Natural killer cell (primary cell): ENCODE data around the gene ANXA5. TPM values are rescaled to one million over a fixed set of nuclear protein-coding genes. Genes with fewer than 3 reads are reported as not detected.
A peak's percentile ranks its signal among the peaks of the same experiment; 100 is the strongest.

ENCODE experiments used
- ATAC-seq, 3 donors: fragments of 150-1000 bp in 2 of 3; fragments of 200-7000 bp in 1 of 3; cut with Tn5 transposase; 1 replicate in 1 of 3; 2 replicates in 2 of 3; pipeline ENCODE4 v1.10.0; 2021; ENCODE audit warnings: mild to moderate bottlenecking in 2 of 3, moderate library complexity in 2 of 3
- DNase-seq, 2 donors: peaks; one replicate each; pipeline versions ENCODE4 v3.0.0 to v3.0.0-alpha.2; 2013 to 2021; ENCODE audit warnings: mixed read lengths in 1 of 2
- H3K27ac ChIP-seq: one replicate; pipeline ENCODE4 v1.5.1; 2013; ENCODE audit warnings: mild to moderate bottlenecking, low read length
- H3K27me3 ChIP-seq: one replicate; pipeline ENCODE4 v1.6.1; 2013; ENCODE audit warnings: low read length; ENCODE audit not compliant: control insufficient read depth, insufficient read depth
- H3K36me3 ChIP-seq: one replicate; pipeline ENCODE4 v1.6.1; 2013; ENCODE audit warnings: low read length; ENCODE audit not compliant: control insufficient read depth, insufficient read depth
- H3K4me1 ChIP-seq: one replicate; pipeline ENCODE4 v1.6.1; 2013; ENCODE audit warnings: low read length; ENCODE audit not compliant: control insufficient read depth, insufficient read depth
- H3K4me3 ChIP-seq: one replicate; pipeline ENCODE4 v1.5.1; 2013; ENCODE audit warnings: low read length
- H3K9me3 ChIP-seq: one replicate; pipeline ENCODE4 v1.6.1; 2013; ENCODE audit warnings: low read length; ENCODE audit not compliant: control insufficient read depth, insufficient read depth
- H3K27ac Mint-ChIP-seq, 2 donors: one replicate each; pipeline ENCODE4 v1.8.0; 2022; ENCODE audit warnings: mild to moderate bottlenecking in 2 of 2, mixed read lengths in 2 of 2, moderate library complexity in 1 of 2
- H3K27me3 Mint-ChIP-seq, 2 donors: one replicate each; pipeline ENCODE4 v1.8.0; 2022; ENCODE audit warnings: low read depth in 2 of 2, mixed read lengths in 2 of 2
- H3K36me3 Mint-ChIP-seq: one replicate; pipeline ENCODE4 v1.8.0; 2022; ENCODE audit warnings: mixed read lengths
- H3K4me1 Mint-ChIP-seq, 2 donors: one replicate each; pipeline ENCODE4 v1.8.0; 2022; ENCODE audit warnings: mixed read lengths in 2 of 2
- H3K4me3 Mint-ChIP-seq: one replicate; pipeline ENCODE4 v1.8.0; 2022; ENCODE audit warnings: mild to moderate bottlenecking, moderate library complexity, mixed read lengths
- H3K9me3 Mint-ChIP-seq, 2 donors: one replicate each; pipeline ENCODE4 v1.8.0; 2022; ENCODE audit warnings: mixed read lengths in 2 of 2
- WGBS: methylation state at CpG from one replicate; pipeline ENCODE4 v1.1.7; 2013; ENCODE audit warnings: missing lambda C conversion rate; ENCODE audit not compliant: insufficient coverage; 5-methylcytosine and 5-hydroxymethylcytosine counted together
- intact Hi-C: fragments of 100-400 bp; cut with micrococcal nuclease; formaldehyde crosslinking; loops from one replicate; pipeline ENCODE4 v1.14.2; 2022
- total RNA-seq, 4 donors: library from RNA; stranded (reverse); fragments of 120-200 nt in 1 of 4; gene quantifications; one replicate each; pipeline versions ENCODE4 v1.2.3 to v1.2.4, GENCODE V29; 2013 to 2022
- TF ChIP-seq, protein P1 (sequence below): fragments of 200-600 bp; IDR thresholded peaks from one replicate; pipeline ENCODE4 v1.8.0; 2022; ENCODE audit warnings: antibody characterized with exemption

The ANXA5 gene
- total RNA-seq, 3 donors from 2014 or later (not counting 1 experiment from before 2014, with no cell fraction given) = 24.9 to 74.4 (median 33.1) TPM

DNA sequence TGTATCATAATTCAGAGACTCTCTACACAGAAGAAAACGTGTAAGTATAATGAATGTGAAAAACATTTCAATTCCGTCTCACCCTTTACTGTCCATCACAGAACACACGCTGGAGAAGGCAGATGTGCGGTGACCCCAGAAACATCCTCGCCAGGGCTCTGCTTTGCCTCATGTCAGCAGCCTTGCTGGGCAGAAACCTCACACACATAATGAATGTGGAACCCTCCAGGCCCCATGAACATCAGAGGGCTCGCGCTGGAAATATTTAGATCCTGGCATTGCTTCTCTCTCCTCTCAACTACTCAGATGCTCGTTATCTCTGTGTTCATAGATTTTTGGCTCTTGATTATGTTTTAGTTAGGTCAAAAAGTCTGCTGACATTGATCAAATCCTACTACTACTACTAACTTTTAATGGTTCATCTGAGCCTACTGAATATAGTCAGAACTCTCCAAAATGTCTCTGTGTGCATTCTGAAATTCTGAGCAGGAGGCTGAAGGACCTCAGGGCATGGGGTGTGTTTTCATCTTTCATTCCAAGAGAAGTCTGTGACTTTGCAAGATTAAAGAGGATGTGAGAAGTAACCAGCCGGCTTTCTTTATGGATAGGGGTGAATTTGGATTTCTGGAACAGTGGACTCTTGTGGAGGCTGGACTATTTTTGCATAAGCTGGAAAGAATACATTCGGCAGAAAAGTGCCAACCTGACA is 41.2 kb upstream of the ANXA5 start:
- TF ChIP-seq, protein P1, sequence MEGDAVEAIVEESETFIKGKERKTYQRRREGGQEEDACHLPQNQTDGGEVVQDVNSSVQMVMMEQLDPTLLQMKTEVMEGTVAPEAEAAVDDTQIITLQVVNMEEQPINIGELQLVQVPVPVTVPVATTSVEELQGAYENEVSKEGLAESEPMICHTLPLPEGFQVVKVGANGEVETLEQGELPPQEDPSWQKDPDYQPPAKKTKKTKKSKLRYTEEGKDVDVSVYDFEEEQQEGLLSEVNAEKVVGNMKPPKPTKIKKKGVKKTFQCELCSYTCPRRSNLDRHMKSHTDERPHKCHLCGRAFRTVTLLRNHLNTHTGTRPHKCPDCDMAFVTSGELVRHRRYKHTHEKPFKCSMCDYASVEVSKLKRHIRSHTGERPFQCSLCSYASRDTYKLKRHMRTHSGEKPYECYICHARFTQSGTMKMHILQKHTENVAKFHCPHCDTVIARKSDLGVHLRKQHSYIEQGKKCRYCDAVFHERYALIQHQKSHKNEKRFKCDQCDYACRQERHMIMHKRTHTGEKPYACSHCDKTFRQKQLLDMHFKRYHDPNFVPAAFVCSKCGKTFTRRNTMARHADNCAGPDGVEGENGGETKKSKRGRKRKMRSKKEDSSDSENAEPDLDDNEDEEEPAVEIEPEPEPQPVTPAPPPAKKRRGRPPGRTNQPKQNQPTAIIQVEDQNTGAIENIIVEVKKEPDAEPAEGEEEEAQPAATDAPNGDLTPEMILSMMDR = no peak
- H3K9me3 ChIP-seq = no peaks in the 10 kb centered on the region
- ATAC-seq = no peak
- Mint-ChIP-seq H3K27me3 (peaks cover 12 to 14% of the 10 kb centered on the region in 2 donors), H3K9me3 (no peaks in the 10 kb centered on the region), H3K36me3 (no peaks in the 10 kb centered on the region), H3K4me3 (no peak overlapping the region), H3K27ac (no peak overlapping the region), H3K4me1 (no peaks in the 10 kb centered on the region)
- no peaks in the 10 kb centered on the region for H3K36me3 ChIP-seq
- H3K27ac ChIP-seq = no peak overlapping the region
- no peak overlapping the region for H3K4me3 ChIP-seq
- H3K4me1 ChIP-seq = no peaks in the 10 kb centered on the region
- 87% methylated on average over 9 of the region's 10 CpGs for WGBS
- H3K27me3 ChIP-seq = no peaks in the 10 kb centered on the region
- no peak for DNase-seq
- intact Hi-C loops = no loop called here

DNA sequence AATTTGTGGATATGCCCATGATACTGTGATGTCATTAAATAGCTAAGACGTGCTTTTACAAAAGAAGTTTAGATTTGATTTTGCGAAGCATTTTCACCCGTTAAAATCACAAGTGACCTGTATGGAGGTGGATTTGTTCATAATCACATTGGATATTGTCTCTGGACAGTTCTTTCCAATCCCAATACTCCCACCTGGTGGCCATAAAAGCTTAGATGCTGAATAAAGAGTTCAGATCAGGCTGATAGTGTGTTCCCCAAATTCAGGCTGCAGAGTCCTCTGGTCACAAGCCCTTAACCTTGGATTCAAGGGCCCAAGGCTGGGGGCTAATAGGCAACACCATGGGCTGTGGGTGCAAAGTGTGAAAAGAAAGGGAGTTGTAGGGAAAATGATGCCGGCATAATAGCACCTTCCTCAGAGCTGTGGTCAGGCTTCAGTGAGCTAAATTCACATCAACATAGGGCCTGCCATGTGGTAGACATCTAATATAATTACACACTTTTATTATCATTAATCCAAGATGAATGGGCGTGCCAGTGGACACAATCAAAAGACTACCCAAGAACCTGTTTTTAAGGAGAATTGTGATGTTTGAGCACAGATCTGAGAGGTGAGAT is 40.1 kb upstream of the ANXA5 start:
- 93% methylated on average over 2 of the region's 5 CpGs for WGBS
- peak in 1 of 3 donors; percentile 35 for ATAC-seq
- Histone ChIP-seq H3K27ac (no peak overlapping the region), H3K9me3 (no peaks in the 10 kb centered on the region), H3K4me3 (no peak overlapping the region), H3K27me3 (no peaks in the 10 kb centered on the region), H3K36me3 (no peaks in the 10 kb centered on the region), H3K4me1 (no peaks in the 10 kb centered on the region)
- TF ChIP-seq, protein P1 = peak; percentile 33
- H3K27me3 Mint-ChIP-seq = peaks cover 12 to 14% of the 10 kb centered on the region in 2 donors
- no peaks in the 10 kb centered on the region for H3K36me3 Mint-ChIP-seq
- no peak overlapping the region for H3K27ac Mint-ChIP-seq
- H3K9me3 Mint-ChIP-seq = no peaks in the 10 kb centered on the region
- intact Hi-C loops = no loop called here
- no peaks in the 10 kb centered on the region for H3K4me1 Mint-ChIP-seq
- no peak overlapping the region for H3K4me3 Mint-ChIP-seq
- DNase-seq = peak in 1 of 2 donors; percentile 46

- Histone ChIP-seq H3K36me3 (no peaks in the 10 kb centered on the region), H3K27ac (no peak overlapping the region), H3K27me3 (no peaks in the 10 kb centered on the region), H3K4me3 (no peak overlapping the region), H3K9me3 (no peaks in the 10 kb centered on the region), H3K4me1 (no peaks in the 10 kb centered on the region)
- no peaks in the 10 kb centered on the region for H3K4me1 Mint-ChIP-seq
- intact Hi-C loops = no loop called here
- no peaks in the 10 kb centered on the region for H3K36me3 Mint-ChIP-seq
- 100% methylated on average over 1 of the region's 1 CpG for WGBS
- H3K9me3 Mint-ChIP-seq = no peaks in the 10 kb centered on the region
- H3K27me3 Mint-ChIP-seq = peaks cover 7 to 21% of the 10 kb centered on the region in 2 donors
- ATAC-seq = no peak
- no peak overlapping the region for H3K27ac Mint-ChIP-seq
- no peak for DNase-seq
- TF ChIP-seq, protein P1 = no peak
- no peak overlapping the region for H3K4me3 Mint-ChIP-seq
Measured at GRCh38 chr4:121734571-121734970, 37.8 kb upstream of the ANXA5 start.
